ENCODE results near the gene COLEC12.

COLEC12 gene

DNA sequence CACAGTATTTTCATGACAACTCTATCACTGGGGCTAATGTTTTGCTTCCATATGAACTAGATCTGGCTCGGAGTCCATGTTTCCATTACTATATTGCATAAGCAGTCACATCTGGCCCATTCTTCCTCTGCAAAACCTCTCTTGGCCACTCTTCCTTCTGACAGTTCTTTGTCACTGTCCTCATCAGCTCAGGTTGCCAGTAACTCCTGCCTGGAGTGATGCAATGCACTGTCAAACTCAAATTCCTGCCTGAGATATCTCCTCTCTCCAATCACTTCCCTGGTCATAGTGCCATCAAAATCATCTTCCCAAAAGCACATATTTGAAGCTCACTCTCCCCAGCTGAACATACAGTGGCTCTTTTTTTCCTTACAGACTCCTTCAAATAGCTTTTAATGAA lies 66.1 kb downstream of the COLEC12 start:
- no peak for DNase-seq

- no peak for DNase-seq
Measured at GRCh38 chr18:433960-434359, 66.5 kb downstream of the COLEC12 start.

GRCh38 chr18:433298-433697 lies 67.2 kb downstream of the COLEC12 start:
- DNase-seq = no peak

DNA sequence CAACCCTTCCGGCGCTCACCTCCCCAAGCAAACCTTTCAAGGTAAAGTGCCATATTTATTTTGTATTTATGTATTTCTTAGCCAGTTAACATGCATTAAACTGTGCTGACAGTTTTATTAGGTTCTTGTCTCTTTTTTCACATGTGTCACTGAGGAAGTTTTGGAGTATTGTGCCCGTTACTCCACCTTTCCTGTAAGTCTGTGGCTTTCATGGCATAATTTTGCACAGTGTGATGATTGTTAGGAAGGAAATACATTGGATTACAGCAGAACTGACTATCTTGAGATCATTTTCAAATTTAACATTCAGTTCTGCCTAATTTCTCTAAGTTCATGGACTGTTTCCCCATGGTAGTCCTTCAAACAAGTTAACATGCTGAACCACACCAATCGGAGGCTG lies 67.7 kb downstream of the COLEC12 start:
- no peak for DNase-seq

DNA sequence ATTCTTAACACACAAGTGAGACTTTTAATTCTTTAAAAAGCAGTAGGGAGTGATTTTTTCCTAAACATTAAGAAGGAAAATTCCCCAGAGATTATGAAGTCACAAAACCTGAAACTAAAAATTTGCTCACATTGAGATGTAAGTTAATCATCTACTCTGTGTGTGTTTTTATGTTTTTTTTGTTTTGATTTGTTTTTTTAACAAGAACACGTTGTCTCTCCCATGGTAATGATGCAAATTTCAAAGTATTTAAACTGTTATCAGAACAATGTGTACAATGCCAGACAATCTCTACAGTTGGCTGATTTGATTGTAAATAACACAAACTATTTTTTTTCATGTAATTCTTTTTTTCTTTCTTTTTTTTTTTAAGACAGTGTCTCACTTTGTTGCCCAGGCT lies 71.5 kb downstream of the COLEC12 start:
- no peak for DNase-seq

DNA sequence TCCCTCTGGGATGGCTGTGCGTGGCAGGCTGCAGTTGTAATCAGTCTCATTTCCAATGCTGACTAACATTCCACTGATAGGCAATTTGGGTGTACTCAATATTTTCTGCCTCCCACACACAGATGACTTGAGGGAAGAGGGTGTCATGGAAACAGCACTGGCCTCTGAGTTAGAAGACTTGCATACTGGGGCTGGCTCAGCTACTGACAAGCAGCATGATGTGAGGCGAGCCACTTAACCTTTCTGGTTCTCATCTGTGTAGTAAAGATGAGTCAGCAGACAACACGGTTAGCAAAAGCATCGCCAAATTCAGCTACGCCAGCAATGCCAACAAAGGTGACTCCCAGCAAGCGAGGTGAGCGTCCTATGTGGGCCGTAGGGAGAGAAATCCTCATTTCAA lies 73.5 kb downstream of the COLEC12 start:
- peak; percentile 63 for DNase-seq

DNA sequence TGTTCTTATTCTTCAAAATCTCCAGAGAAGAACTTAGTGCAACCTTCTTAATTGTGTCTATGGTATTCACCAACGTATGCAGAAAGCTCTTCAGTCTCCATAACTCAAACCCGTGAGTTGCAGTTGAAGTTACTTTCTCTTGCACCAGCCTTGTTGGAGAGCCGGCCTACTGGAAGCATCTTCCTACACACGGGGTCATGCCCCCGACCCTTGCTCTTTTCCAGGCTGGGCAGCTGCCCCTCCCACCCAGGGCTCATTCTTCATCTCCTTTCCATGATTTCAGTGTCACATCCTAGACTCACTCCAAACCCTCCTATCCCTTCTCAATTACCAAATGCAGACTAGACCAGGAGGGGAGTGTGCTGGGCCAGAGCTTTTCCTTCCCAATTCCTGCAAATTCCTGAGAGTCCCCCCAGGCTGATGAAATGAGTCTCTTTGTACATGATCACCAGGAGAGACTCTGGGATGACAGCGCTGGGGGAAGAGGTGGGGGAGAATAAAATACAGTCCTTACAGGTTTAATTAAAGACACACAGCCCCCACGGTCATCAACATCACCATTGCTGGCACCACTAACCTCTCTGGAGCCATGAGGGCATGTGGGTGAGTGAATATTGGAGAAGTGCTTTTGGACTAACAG lies 75.3 kb downstream of the COLEC12 start:
- no peak for DNase-seq

GRCh38 chr18:424668-425067 lies 75.8 kb downstream of the COLEC12 start:
- DNase-seq = no peak

GRCh38 chr18:424071-424661 lies 76.3 kb downstream of the COLEC12 start:
- no peak for DNase-seq

DNA sequence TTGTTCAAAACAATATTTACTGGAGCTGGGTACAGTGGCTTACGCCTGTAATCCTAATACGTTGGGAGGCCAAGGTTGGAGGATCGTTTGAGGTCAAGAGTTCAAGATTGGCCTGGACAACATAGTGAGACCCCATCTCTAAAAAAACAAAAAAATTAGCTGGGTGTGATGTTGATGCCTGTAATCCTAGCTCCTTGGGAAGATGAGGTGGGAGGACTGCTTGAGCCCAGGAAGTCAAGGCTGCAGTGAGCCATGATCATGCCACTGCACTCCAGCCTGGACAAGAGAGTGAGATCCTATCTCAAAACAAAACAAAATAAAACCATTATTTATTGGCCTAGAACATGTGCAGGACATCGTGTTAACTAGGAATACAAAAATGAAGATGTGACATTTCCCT lies 77.5 kb downstream of the COLEC12 start:
- no peak for DNase-seq

DNA sequence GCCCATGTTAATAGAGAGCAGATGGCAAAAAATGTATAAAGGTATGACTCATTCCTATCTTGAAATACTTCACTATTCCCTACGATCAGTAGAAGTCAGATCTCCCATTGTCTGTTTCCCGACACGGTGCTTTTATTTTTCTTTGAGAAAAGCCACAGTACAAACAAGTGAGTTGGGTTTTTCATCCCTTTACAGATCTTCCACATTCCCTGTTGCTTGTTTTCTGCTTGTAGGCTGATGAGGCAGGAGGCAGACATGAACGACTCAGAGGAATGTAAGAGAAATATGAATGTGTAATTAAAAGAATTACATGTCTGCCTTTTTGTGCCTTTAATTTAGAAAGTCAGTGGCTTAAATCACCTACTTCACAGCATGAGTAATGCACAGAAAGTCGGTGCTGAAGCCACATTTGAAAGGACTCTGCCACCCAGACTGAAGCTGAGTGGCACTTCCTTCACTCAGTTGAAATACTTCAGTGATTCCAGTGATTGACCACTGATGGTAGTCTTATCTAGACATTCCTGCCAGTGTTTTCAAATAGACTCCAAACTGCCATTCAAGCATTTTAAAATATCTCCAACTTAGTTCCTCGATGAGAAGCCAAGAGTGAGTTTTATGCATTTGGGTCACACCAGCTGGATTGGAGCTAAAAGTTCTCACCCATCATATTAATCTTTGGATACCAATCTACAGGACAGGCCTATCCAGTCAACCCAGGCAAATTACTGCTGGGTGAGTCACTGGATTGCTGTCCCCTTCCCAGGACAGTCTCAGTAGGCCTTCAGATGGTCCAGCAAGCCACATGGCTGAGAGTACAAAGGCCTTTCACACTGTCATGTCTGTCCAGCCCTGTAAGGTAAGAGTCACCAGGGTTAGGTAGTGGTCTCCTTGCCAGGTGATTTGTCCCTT lies 79.0 kb downstream of the COLEC12 start:
- peak; percentile 87 for DNase-seq

DNA sequence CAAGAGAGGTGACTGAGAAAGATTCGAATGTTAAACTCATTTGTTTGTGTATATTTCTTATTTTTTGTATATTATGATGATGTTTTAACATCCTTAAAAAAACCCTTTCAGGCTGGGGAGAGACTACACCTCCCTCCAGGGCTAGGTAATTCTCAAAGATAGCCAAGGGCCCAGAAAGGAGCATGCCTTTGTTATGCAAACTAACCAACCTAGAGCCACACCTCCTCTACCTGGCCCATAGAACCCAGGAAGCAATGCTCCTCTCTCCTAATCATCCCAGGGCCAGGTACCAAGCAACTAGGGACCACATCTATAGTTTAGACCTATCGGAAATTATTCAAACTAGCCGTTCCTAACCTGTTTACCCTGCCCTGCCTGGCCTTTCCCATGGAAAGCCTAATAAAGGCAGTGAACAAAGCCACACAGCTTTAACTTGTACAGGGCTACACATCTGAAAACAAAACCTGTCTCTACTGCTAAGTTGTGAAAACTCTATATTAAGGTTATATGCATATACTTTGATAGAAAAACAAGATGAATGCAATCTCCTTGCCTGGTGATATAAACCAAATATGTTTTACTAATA lies 79.7 kb downstream of the COLEC12 start:
- DNase-seq = no peak

GRCh38 chr18:419541-420175 lies 80.8 kb downstream of the COLEC12 start:
- DNase-seq = no peak

DNA sequence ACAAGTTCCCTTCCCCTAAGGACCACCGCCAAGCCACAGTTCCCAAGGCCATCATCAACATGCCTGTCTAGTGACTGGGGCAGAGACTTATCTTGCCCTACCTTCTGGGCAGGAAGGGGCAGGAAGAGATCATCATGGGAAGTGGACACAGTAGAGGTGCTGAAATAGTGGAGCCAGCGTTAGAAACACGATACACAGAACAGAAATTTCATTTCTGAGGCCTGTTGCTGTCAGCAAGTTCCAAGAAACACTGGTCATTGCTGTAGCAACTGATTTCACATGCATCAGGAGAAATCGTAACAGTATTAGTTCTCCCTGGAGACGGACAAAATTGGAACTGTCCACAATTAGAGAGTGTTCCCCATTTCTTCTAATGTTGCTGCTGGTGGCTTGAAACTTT lies 83.0 kb downstream of the COLEC12 start:
- DNase-seq = no peak

GRCh38 chr18:416930-417329 lies 83.6 kb downstream of the COLEC12 start:
- no peak for DNase-seq

- DNase-seq = no peak
Measured at GRCh38 chr18:415617-416612, 84.6 kb downstream of the COLEC12 start.

GRCh38 chr18:415047-415446 lies 85.5 kb downstream of the COLEC12 start:
- DNase-seq = no peak

DNA sequence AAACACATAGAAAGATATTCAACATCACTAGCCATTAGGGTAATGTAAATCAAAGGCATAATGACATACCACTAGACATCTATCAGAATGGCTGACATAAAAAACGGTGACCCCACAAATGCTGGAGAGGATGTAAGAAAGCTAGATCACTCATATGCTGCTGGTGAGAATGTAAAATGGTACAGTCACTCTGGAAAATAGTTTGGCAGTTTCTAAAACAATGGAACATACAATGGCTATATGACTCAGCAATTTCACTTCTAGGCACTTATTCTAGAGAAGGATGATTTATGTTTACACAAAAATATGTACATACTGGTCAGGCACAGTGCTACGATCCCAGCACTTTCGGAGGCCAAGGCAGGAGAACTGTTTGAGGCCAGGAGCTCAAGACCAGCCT lies 87.3 kb downstream of the COLEC12 start:
- DNase-seq = no peak

DNA sequence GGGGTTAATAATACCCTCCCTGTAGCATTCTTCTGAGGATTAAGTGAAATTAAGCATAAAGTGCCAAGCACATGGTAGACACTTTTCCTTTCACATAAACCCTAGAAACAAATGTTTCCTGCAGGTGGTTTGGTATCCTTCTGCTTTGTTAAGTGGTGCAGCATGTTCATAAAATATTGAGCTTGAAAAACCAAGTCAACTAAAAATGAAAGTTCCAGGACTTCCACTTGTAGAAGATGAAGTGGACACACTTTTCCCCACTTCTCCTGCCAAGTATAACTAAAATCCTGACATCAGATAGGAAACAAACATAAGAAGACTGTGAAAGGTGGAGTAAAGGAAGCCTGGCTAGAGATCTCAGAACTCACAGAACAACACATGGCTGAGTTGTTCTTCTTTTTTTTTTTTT lies 90.5 kb downstream of the COLEC12 start:
- no peak for DNase-seq

DNA sequence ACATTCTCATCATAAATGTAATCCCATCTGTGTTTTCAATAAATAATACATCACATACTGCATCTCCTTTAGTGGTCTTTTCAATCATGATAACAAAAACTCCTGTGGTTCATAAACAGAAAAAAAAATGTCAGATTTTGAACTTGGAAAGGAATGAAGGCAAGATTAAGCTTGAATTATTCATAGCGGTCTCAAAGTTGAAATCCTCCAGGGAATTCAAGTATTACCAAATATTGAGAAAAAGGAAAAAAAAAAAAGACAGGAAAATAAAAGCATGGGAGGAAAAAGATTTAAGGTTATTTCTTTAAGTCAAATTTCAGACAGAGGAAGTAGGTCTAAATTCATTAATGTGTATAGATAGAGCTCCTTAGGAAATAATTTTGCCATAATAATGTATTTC lies 92.1 kb downstream of the COLEC12 start:
- no peak for DNase-seq

DNA sequence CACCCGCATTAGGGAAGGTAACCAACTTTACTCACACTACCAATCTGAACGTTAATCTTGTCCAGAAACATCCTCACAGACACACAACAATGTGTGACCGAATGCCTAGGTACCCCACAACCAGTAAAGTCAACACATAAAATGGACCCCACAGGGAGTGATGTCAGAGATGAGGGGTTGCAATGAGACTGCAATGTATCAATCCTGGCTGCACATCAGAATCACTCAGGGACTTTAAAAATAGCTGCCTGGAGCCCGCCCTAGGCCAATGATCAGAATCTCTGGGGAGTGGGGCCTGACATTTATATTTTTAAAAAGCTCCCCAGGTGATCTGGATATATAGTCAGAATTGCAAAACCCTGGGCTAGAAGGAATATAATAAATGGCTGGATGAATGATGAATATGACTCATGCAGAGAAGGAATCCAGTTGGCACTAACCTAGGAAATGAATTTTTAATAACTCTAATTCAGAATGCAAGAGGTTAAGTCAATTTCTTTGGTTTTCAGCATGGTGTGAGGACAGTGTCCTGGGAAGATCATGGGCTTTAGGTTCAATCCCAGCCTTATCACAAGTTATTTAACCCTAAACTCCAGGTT lies 92.8 kb downstream of the COLEC12 start:
- DNase-seq = no peak
